CD4-positive, alpha-beta T cell treated with Interleukin-4 for 1 hour (primary cell): ENCODE results near the gene ETDC.

ENCODE experiments used
- DNase-seq, 2 donors: peaks; one replicate each; pipeline ENCODE4 v3.0.0-alpha.2; 2020 to 2022

ETDC gene

DNA sequence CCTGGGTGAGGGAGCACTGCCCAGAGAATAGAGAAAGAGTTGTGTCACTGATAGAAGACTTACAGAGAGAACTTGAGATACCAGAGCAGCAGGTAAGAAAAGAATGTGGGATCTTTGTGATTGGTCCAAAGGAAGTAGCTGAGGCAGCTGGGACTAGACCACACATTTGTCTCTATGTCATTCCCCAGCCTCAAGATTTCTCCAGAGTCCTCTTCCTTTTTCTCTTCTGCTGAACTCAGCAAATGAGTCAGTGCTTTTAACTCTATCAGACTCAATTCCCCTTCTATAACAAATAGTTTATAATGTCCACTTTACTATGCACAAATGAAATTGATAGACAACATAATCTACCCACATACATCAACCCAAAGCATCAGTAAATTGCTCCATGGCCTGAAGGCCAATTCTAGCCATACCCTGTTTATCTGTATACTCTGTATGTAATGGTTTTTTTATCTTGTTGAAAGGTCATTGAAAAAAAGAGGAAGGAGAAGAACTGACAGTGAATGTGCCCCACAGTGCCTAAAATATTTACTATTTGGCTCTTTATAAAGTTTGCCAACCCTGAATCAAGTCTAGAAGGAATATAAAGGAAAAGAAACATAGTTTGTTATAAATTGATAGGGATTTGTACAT, 38.2 kb downstream of the ETDC start:
- DNase-seq = no peak

DNA sequence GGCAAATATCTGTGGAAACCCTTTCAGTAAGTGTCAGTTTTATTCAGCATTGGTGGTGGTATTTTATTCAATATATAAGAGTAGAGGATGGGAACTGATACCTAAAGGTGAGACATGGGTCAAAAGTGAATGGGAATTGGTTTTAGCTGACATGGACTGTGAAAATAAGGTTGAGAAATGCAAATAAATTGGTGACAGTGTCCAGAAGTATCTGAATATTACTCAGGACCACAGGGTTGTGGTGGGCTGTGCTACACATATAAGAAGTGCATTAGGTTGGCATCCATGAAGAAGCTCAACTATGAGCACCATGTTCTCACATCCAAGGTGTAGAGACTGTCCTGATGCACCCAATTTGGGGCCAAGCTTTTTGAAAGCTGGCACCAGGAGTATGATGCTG, 45.0 kb downstream of the ETDC start:
- DNase-seq = no peak
